ENCODE data around the gene CPNE2. TPM values are rescaled to one million over a fixed set of nuclear protein-coding genes. Genes with fewer than 3 reads are reported as not detected.

Gene CPNE2
- total RNA-seq, 1 donor = 20.3 TPM

DNA sequence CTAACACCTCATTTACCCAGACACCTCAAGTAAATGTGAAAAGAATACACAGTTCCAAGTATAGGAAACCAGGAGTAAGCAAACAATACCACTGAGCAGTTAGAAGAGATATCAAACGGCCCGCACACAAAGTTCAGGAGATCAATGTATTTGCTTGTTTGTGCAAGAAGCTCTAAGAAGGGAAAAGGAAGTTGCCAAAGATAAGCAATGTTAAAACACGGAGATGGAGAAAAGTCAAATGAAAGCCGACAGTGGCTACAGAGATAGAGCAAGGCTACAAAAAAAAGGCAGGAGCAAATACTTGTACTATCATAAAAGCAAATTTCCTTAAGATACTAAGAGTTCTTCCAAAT is 63.9 kb downstream of the CPNE2 start:
- no peak overlapping the region for H3K4me3 ChIP-seq (ENCODE audit: low read depth, low read length)
- TF ChIP-seq, protein P1, sequence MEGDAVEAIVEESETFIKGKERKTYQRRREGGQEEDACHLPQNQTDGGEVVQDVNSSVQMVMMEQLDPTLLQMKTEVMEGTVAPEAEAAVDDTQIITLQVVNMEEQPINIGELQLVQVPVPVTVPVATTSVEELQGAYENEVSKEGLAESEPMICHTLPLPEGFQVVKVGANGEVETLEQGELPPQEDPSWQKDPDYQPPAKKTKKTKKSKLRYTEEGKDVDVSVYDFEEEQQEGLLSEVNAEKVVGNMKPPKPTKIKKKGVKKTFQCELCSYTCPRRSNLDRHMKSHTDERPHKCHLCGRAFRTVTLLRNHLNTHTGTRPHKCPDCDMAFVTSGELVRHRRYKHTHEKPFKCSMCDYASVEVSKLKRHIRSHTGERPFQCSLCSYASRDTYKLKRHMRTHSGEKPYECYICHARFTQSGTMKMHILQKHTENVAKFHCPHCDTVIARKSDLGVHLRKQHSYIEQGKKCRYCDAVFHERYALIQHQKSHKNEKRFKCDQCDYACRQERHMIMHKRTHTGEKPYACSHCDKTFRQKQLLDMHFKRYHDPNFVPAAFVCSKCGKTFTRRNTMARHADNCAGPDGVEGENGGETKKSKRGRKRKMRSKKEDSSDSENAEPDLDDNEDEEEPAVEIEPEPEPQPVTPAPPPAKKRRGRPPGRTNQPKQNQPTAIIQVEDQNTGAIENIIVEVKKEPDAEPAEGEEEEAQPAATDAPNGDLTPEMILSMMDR (IDR thresholded peaks at IDR 0.05; ENCODE audit: insufficient read depth, low read length) = no peak

DNA sequence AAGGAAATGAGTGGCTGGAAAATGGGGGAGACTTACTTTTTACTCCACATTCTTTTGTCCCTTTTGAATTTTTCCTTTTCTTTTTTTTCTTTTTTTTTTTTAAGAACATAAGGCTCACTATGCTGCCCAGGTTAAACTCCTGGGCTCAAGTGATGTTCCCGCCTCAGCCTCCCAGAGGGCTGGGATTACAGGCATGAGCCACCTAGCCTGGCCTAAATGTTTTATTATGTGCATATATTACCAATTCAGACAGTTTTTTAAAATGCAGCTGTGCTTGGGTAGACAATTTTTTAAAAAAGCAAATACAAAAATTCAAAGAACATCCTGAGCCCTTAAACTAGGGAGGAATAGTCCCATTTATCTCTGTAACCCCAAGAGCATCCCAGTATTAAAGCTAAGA is 65.2 kb downstream of the CPNE2 start:
- H3K4me3 ChIP-seq (ENCODE audit: low read depth, low read length) = no peak overlapping the region
- TF ChIP-seq, protein P1 (IDR thresholded peaks at IDR 0.05; ENCODE audit: insufficient read depth, low read length) = no peak
- no peak for DNase-seq (ENCODE audit: low read depth)

More for the DNA sequence above, 63.9 kb downstream of the CPNE2 start:
- no peak for DNase-seq (ENCODE audit: low read depth)

DNA sequence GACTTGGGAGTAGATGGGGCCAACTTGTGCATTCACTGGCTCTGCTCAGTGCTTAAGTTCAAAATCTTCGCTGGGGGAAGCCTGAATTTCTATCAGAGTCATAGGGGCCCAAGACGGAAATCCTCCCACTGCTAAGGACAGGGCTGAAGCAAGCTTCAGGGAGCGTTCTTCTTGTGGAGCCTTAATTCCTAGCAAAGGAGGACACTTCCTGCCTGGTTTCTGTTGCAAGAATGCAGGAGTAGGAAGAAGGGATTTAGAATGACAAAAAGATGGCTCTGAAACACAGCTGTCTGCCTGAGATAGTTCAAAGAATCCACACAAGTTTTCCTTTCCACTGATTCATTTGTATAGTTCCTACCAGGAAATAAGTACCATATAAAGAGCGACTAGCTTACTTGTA is 67.1 kb downstream of the CPNE2 start:
- DNase-seq (ENCODE audit: low read depth) = no peak
- TF ChIP-seq, protein P1 (IDR thresholded peaks at IDR 0.05; ENCODE audit: insufficient read depth, low read length) = no peak

GRCh38 chr16:57163842-57164241 is 71.5 kb downstream of the CPNE2 start:
- no peak for DNase-seq (ENCODE audit: low read depth)
- H3K4me3 ChIP-seq (ENCODE audit: low read depth, low read length) = no peak overlapping the region
- TF ChIP-seq, protein P1 (IDR thresholded peaks at IDR 0.05; ENCODE audit: insufficient read depth, low read length) = no peak

More for the DNA sequence above, 67.1 kb downstream of the CPNE2 start:
- H3K4me3 ChIP-seq (ENCODE audit: low read depth, low read length) = no peak overlapping the region

- H3K4me3 ChIP-seq (ENCODE audit: low read depth, low read length) = no peak overlapping the region
- DNase-seq (ENCODE audit: low read depth) = no peak
- TF ChIP-seq, protein P1 (IDR thresholded peaks at IDR 0.05; ENCODE audit: insufficient read depth, low read length) = no peak
These were observed 73.1 kb downstream of the CPNE2 start for GRCh38 chr16:57165483-57165882.

DNA sequence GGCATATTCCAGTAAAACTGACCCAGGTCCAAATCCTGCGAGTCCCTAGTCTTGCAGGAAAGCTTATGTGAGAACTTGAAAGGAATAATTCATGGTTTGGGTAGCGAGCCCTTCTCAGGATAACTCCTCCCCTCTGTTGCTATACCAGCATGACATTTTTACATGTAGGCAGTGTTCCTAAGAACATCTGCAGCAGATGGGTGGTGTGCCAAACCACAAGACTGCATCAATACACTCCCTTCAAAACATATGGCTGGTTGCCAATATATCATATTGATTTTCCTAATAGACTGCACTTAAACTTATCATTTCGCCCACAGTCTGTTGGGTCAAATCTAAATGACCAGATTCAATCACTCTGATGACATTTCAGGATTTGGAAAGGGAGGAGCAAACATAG is 73.6 kb downstream of the CPNE2 start:
- TF ChIP-seq, protein P1 (IDR thresholded peaks at IDR 0.05; ENCODE audit: insufficient read depth, low read length) = no peak
- peak; percentile 62 for DNase-seq (ENCODE audit: low read depth)
- no peak overlapping the region for H3K4me3 ChIP-seq (ENCODE audit: low read depth, low read length)

GRCh38 chr16:57166451-57166850 is 74.1 kb downstream of the CPNE2 start:
- no peak for DNase-seq (ENCODE audit: low read depth)
- no peak overlapping the region for H3K4me3 ChIP-seq (ENCODE audit: low read depth, low read length)
- TF ChIP-seq, protein P1 (IDR thresholded peaks at IDR 0.05; ENCODE audit: insufficient read depth, low read length) = no peak

All from fibroblast of the aortic adventitia (primary cell).